ELR (cell line): ENCODE measurements around the gene ACKR3.

Source experiments
- DNase-seq: peaks from one replicate; pipeline ENCODE4 v3.0.0-alpha.2; 2015; ENCODE audit warnings: low read depth

ACKR3 gene

GRCh38 chr2:236568922-236569572 lies 578 bp upstream of the ACKR3 start:
- DNase-seq, result no peak

DNA sequence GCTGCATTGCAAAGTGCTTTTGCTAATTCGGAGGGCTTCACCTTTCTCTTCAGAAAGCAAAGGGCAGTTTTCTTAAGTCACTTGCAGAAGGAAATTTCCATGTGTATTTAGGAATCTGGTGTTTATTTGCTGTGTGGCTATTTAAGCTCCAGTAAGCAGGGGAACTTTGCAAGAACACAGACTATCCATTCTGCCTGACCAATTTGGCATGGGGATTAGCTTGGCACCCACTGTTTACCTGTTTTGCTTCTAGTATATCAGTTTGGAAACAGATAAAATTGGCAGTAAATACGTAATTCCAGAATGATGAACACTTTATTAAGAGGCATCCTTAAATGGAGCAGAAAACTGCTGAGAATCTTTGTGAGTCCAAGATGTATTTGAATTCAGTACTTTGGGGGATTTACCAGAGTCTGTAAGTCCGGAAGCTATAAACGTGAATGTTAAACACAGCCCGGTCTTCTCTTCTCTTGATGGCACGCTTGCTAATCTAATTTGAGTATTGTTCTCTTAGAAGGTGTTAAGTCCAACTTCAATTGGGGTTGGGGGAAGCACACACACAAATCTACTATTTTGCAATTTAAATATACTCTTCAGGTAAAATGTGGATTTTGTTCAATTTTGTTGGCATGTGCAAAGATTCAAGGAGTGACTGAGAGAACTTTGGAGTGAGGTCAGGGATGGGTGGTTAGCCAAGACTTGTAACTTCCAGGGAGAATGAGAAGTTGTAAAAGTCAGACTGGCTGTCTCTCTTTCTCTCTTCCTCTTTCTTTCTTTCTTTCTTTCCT lies 650 bp downstream of the ACKR3 start:
- no peak for DNase-seq

DNA sequence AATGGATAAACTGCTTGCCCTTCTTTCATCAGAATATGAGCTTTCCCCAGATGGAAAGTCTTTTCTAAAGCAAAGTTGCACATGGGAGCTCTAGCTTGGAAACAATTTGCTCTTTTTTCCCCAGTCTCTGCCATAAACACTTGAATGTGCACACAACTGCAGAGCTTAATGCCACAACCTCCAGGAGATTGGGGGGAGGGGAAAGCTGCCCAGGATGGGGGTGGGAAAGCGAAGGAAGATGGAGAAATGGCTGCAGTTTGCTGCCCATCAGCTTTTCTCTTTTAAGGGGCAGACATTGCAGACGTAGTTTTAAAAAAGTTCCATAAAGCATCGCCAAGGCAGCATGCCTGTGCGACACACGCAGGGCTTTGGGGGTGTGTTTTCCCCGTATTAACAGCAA lies 1.5 kb downstream of the ACKR3 start:
- no peak for DNase-seq

DNA sequence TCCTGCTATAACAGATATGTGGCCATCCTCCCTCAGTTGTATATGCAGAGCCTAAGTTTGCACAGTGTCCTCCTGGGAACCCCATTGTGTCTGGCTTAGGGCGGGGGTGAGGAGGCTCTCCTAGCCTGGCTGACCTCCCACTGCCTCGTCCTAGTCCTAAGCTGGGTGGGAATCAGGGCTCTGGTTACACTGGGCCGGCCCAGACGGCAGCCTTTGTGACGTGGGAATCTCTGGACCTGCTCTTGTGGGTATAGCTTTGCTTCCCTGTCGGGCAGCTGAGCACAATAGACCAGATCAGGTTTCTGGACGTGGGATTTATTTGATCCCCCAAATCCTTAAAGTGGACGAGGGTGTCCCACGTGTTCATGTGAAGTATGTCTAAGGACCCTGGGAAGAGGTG lies 2.9 kb downstream of the ACKR3 start:
- no peak for DNase-seq

DNA sequence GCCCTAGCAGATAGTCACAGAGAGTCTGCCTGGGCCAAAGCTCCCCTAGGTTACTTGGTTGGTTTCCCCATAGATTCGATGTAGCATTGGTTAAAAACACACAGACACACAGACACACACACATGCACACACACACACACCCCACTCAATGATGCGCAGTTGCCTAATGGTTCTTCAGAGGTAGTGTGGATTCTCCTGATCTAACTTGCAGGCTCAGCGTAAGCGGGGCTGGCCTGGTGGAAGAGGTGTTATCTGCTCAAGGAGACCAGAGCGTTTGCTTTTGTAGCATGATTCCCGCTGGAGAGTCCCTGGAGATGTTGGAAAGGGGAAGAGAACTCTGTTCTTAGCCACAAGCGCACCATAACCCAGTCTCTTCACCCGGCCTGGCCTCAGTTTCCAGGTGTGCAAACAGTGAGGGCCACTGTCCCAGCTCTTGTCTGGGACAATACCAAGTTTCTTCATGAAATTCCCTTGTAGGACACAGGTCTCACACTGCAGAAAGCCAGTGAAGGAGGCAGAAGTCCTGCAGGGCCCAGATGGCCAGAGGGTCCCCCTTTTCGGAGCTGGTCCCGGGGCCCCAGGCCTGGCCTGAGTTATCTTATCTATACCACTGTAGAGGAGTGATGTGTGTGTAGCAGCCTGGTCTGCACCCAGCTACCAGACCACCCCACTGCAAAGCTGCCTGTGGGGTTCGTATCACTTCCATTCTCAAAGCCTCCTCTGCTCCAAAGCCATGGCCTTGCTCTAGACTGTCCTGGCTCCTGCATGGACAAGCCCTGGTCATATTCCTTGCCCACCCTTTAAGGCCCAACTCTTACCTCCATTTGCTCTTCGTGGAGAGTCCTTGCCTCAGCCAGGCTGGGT lies 3.7 kb downstream of the ACKR3 start:
- no peak for DNase-seq

DNA sequence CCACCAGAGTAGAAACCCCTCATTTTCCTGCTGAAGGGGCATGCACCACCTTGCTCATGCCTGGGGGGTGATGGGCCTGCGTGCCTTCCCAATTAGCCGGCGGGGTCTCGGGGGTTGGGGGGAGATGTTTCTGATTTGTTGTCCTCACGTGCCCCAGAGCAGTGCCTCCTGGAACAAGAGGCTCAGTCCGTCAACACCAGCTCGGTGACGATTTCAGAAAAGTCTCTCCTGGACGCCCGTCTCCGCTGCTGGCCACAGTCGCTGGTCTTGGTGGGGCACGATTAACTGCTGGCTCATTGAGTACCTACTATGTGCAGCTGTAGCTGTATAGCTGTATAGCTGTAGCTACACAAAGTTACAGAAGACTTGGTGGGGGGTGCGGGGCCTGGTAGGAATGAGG lies 4.4 kb downstream of the ACKR3 start:
- DNase-seq, result no peak

DNA sequence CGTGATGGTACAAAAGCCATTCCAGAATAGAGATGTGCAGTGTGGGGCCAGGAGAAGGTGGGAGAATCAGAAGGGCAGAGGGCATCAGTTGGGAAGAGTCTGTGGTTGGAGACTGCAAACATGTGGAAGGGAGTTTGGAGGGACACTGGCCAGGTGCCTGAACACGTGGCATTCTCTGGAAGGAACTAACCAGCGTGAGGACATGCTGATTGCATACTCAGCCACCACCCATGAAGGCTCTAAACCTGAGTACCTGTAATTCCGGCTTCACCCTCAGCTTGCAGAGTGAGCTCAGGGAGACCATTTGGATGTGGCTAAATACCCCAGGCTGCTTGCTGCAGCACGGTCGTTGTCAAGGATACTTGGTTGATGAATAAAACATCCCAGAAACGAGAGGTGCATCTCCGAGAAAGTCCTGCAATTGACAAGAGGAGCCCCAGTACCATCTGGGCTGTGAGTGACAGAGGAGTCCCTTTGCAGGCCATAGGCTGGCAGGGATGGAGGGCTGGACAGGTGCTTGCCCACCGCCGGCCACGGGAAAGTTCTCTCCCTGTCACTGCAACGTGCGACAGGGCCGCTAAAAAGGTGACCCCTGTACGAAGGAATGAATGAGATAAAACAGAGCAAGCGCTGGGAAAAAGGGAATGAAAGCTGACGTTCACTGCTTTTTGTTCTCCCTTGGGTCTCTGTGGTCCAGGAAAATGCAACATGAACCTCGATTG lies 5.0 kb downstream of the ACKR3 start:
- DNase-seq, result no peak

GRCh38 chr2:236575510-236575909 lies 5.9 kb downstream of the ACKR3 start:
- no peak for DNase-seq

- no peak for DNase-seq
Measured at GRCh38 chr2:236576087-236576486, 6.5 kb downstream of the ACKR3 start.

GRCh38 chr2:236576953-236577352 lies 7.3 kb downstream of the ACKR3 start:
- no peak for DNase-seq

DNA sequence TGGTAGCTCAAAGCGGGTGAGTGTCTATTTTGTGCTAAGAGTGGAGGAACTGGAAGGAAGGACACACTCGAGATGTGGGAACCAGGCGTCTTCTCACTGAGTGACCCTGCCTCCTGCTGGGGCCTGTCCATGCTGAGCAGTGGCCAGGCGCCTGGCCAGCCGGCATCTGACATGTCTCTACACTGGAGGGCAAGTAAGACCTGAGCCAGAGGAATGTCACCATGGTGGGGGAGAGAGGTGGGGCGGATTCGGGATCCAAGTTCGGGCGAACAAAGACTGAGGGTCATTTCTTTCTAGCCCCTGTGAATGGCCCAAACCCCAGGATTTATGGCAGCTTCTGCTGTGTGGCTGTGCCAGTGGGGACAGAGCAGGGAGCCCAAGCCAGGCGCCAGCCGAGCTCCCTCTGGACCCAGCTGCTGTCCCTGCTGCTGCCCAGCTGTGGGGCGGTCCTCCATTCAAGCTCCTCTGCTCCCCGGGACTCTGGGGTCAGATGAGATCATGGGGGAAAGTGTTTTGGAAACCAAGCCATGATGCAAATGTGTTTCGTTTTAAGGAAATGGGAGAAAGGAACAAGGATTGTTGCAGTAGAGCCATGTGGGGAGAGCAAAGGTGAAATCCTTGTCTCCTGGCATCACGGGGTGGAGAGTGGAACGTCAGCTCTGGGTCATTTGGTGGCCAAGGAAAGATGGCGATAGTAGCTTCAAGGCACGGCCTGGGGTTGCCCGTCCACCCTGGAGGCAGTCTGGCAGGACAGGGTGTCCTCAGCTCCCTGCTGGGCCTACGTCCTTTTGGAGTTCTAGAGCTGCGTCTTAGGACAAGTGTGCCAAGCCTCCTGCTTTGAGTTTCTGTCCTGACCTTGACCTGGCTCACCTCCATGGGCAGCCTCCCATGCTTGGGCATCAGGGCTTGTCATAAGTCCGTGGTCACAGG lies 8.1 kb downstream of the ACKR3 start:
- DNase-seq, result no peak

DNA sequence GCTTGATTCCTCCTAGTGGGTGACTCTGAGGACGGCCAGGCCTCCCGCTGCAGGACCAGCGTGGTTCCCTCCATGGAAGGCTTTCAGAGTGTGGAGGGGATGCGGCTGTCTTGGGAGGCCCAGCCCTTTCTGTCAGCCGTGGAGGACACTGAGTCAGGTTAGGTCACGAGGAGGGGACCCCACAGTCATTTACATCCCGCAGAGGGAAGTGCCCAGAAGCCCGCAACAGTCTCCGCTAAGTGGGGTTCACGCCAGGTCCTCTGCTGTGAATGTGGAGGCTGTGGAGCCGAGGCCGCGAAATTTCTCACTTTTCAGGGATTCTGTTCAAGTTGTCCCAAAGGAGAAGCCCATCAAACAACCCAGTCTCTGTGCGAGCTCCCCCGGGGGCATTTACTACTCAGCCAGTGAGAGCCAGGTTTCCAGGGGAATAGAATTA lies 8.8 kb downstream of the ACKR3 start:
- DNase-seq, result no peak

GRCh38 chr2:236579048-236579745 lies 9.6 kb downstream of the ACKR3 start:
- DNase-seq, result no peak

GRCh38 chr2:236579746-236580315 lies 10.2 kb downstream of the ACKR3 start:
- DNase-seq, result no peak

DNA sequence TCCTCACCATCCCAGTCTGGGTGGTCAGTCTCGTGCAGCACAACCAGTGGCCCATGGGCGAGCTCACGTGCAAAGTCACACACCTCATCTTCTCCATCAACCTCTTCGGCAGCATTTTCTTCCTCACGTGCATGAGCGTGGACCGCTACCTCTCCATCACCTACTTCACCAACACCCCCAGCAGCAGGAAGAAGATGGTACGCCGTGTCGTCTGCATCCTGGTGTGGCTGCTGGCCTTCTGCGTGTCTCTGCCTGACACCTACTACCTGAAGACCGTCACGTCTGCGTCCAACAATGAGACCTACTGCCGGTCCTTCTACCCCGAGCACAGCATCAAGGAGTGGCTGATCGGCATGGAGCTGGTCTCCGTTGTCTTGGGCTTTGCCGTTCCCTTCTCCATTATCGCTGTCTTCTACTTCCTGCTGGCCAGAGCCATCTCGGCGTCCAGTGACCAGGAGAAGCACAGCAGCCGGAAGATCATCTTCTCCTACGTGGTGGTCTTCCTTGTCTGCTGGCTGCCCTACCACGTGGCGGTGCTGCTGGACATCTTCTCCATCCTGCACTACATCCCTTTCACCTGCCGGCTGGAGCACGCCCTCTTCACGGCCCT lies 11.2 kb downstream of the ACKR3 start:
- no peak for DNase-seq

- DNase-seq, result no peak
Measured at GRCh38 chr2:236581546-236581945, 11.9 kb downstream of the ACKR3 start.

- DNase-seq, result no peak
Measured at GRCh38 chr2:236582968-236583367, 13.3 kb downstream of the ACKR3 start.

DNA sequence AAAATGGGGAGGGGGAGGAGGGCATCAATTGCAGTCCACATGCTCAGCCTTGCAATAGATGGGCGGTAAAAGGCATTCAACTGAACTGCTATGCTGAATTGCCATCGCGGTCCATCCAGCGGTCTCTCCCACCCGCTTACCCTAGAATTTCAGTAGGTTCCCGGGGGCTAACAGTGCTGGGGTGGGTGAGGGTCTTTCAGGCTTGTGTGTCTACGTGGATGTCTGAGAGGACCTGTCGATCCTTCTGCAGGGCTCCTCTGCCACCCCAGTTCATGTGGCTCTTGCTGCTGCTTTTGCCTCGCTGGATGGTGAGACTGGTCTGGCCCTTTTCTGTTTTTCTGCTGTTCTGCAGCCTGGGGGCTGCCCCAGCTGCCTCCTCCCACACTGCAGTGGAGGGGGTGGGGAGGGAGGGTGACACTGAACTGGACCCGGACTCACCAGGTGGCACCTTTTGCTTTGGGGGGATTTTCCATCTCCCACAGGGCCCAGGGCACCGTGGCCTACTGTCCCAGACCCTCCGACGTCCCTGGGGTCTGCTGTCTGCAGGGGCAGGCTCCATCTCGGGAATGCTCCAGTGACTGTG lies 14.1 kb downstream of the ACKR3 start:
- DNase-seq, result no peak
